Thymus (tissue), 11 donors: ENCODE results near the gene TFDP1. TPM values are rescaled to one million over a fixed set of nuclear protein-coding genes. Genes with fewer than 3 reads are reported as not detected.

Experiments
- DNase-seq, 9 donors: peaks; one replicate each; pipeline ENCODE4 v3.0.0-alpha.2; 2013; ENCODE audit warnings: low spot score in 9 of 9, low read depth in 6 of 9, missing footprints in 1 of 9
- H3K27ac ChIP-seq, 2 donors: one replicate each; pipeline ENCODE4 v1.5.1; 2013; ENCODE audit warnings: control low read depth in 1 of 2, low read depth in 1 of 2, low read length in 1 of 2, mild to moderate bottlenecking in 1 of 2, moderate library complexity in 1 of 2
- H3K27me3 ChIP-seq, 2 donors: one replicate each; pipeline ENCODE4 v1.5.1; 2013; ENCODE audit warnings: low read length in 1 of 2; ENCODE audit not compliant: control insufficient read depth in 2 of 2, insufficient read depth in 1 of 2
- H3K36me3 ChIP-seq, 2 donors: one replicate each; pipeline ENCODE4 v1.5.1; 2013; ENCODE audit warnings: low read length in 1 of 2, mild to moderate bottlenecking in 1 of 2, moderate library complexity in 1 of 2; ENCODE audit not compliant: control insufficient read depth in 2 of 2, insufficient read depth in 2 of 2
- H3K4me1 ChIP-seq, 2 donors: one replicate each; pipeline ENCODE4 v1.5.1; 2013; ENCODE audit warnings: low read length in 2 of 2; ENCODE audit not compliant: control insufficient read depth in 2 of 2, insufficient read depth in 2 of 2
- H3K4me3 ChIP-seq, 2 donors: one replicate each; pipeline ENCODE4 v1.5.1; 2013; ENCODE audit warnings: low read length in 2 of 2, control low read depth in 1 of 2, mild to moderate bottlenecking in 1 of 2
- H3K9me3 ChIP-seq, 2 donors: one replicate each; pipeline ENCODE4 v1.5.1; 2013; ENCODE audit warnings: low read length in 1 of 2, mild to moderate bottlenecking in 1 of 2; ENCODE audit not compliant: control insufficient read depth in 2 of 2, insufficient read depth in 1 of 2
- WGBS: extraction: QIAGEN DNeasy Blood & Tissue Kit; methylation state at CpG from one replicate; pipeline ENCODE4 v1.1.7; 2013; 5-methylcytosine and 5-hydroxymethylcytosine counted together
- polyA plus RNA-seq: library from polyadenylated mRNA; stranded (reverse); fragments of 200-250 nt; gene quantifications from one replicate; pipeline ENCODE4 v1.2.3, GENCODE V29; 2013
- total RNA-seq: library from RNA; stranded (reverse); fragments of 120-200 nt; gene quantifications from one replicate; pipeline ENCODE4 v1.2.4, GENCODE V29; 2013
- donor health status: healthy.

The TFDP1 gene
- total and polyA plus RNA-seq, 2 donors = 30.0 to 46.3 TPM

DNA sequence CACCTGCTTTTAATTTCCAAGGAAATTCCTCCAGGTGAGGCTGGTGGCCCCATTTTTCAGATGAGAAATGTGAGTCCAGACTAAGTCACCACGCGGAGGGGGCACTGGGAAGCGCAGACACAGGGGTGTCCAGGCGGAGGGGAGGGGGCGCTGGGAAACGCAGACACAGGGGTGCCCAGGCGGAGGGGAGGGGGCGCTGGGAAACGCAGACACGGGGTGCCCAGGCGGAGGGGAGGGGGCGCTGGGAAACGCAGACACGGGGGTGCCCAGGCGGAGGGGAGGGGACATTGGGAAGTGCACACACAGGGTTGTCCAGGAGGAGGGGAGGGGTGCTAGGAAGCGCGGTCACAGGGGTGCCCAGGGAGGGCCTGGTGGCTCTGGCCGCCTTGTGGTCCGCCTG, 86.0 kb downstream of the TFDP1 start:
- H3K9me3 ChIP-seq = peaks cover 2 to 13% of the 10 kb centered on the region in 2 donors
- H3K36me3 ChIP-seq = no peaks in the 10 kb centered on the region
- no peak overlapping the region for H3K4me3 ChIP-seq
- WGBS = 96% methylated on average over 19 of the region's 19 CpGs
- peaks cover 4 to 13% of the 10 kb centered on the region in 2 donors for H3K4me1 ChIP-seq
- no peak overlapping the region for H3K27ac ChIP-seq
- no peak for DNase-seq
- H3K27me3 ChIP-seq = peaks cover 0 to 2% of the 10 kb centered on the region in 2 donors

DNA sequence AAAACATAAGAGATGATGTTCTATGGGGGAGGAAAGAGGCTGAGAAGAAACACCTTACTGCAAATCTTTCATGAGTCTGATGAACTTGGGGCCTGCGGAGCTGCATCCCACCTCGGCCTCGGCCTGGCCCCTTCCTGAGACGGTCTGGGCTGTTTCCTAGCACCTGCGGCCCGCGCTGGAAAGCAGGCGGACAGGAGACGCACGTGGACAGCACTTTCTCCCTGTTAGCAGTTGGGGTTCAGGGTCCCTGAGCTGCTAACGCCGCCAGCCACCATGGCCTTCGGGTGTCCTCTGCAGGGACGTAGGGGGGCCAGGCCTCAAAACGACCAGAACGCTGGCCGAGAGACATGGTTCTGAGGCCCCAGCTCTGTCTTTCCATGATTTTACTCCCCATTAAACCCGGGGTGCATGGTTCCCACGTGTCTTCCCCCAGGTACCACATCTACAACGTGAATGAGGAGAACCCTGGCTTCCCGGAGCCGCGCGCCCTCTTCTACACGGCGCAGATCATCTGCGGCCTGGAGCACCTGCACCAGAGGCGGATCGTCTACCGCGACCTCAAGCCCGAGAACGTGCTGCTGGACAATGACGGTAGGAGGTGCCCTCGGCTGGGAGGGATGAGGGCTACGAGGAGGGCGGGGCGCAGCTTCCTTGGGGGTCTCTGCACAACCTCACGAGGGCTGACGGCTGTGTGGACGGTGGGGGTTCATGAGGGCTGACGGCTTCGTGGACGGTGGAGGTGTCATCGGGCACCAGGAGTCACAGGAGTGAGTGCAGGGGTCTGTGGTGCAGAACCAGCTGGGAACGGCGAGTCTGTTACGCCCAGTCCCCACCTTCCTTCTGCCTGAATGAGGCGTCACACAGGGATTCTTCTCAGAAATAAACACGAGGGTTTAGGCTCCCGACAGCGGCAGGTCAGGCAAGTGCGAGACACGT, 86.8 kb downstream of the TFDP1 start:
- WGBS = 96% methylated on average over 54 of the region's 54 CpGs
- Histone ChIP-seq H3K27me3 (peaks cover 0 to 2% of the 10 kb centered on the region in 2 donors), H3K4me1 (peaks cover 4 to 13% of the 10 kb centered on the region in 2 donors), H3K9me3 (peaks cover under 1 to 5% of the 10 kb centered on the region in 2 donors), H3K36me3 (no peaks in the 10 kb centered on the region), H3K27ac (no peak overlapping the region), H3K4me3 (no peak overlapping the region)
- DNase-seq = no peak

DNA sequence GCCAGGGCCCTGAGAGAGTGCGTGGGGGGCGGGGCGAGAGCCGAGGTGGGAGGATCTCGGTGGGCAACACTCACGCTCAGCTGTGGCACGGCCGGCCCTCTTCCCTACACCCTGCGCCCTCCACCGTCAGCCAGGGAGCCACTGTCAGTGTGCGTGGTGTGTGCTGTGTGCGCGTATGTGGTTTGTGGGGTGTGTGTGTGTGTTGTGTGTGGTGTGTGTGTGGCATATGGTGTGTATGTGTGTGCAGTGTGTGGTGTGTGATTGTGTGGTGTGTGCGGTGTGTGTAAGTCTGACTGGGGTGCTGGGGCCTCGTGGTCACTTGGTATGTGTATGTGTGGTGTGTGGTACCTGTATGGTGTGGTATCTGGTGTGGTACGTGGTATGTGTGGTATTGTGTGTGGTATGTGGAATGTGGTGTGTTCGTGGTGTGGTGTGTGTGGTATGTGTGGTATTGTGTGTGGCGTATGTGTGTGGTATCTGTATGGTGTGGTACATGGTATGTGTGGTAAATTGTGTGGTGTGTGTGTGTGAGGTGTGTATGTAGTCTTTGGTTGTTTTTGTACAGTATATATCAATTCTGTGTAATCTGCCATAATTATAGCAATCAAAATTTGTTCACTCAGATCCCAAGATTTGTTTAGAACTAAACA, 87.6 kb downstream of the TFDP1 start:
- peaks cover 0 to 3% of the 10 kb centered on the region in 2 donors for H3K9me3 ChIP-seq
- peaks cover 4 to 13% of the 10 kb centered on the region in 2 donors for H3K4me1 ChIP-seq
- H3K27ac ChIP-seq = no peak overlapping the region
- no peak overlapping the region for H3K4me3 ChIP-seq
- DNase-seq = no peak
- no peaks in the 10 kb centered on the region for H3K36me3 ChIP-seq
- WGBS = 88% methylated on average over 18 of the region's 18 CpGs
- H3K27me3 ChIP-seq = peaks cover 0 to 2% of the 10 kb centered on the region in 2 donors

Other genes with a start within 250 kb of the TFDP1 start
- gene GRTP1, start 220.6 kb upstream of the TFDP1 start, total RNA-seq = 2.2 TPM
- 5.0 TPM for gene GRTP1, start 220.6 kb upstream of the TFDP1 start, polyA plus RNA-seq
- gene ADPRHL1, start 131.3 kb upstream of the TFDP1 start, total RNA-seq = 1.2 TPM
- 1.6 TPM for gene ADPRHL1, start 131.3 kb upstream of the TFDP1 start, polyA plus RNA-seq
- 9.8 TPM for gene DCUN1D2, start 94.0 kb upstream of the TFDP1 start, total RNA-seq
- 22.5 TPM for gene DCUN1D2, start 94.0 kb upstream of the TFDP1 start, polyA plus RNA-seq
- 0.38 TPM for gene ATP4B, start 73.4 kb downstream of the TFDP1 start, total RNA-seq
- 0.34 TPM for gene ATP4B, start 73.4 kb downstream of the TFDP1 start, polyA plus RNA-seq
- 0.14 TPM for gene GRK1, start 82.5 kb downstream of the TFDP1 start, total RNA-seq
- 0.11 TPM for gene GRK1, start 82.5 kb downstream of the TFDP1 start, polyA plus RNA-seq
- 0.61 TPM for gene TMEM255B, start 174.5 kb downstream of the TFDP1 start, total RNA-seq
- 7.2 TPM for gene TMEM255B, start 174.5 kb downstream of the TFDP1 start, polyA plus RNA-seq